ENCODE results near the gene NPHP4.

The NPHP4 gene

GRCh38 chr1:5815211-5815610 lies 177.0 kb downstream of the NPHP4 start:
- no peak for DNase-seq (ENCODE audit: low read depth)
- no peak for TF ChIP-seq CTCF (IDR thresholded peaks at IDR 0.05; ENCODE audit: insufficient read depth, low read depth, low read length, missing control alignments)
- no peak overlapping the region for H3K4me3 ChIP-seq (ENCODE audit: low read length)

- H3K4me3 ChIP-seq (ENCODE audit: low read length): no peak overlapping the region
- DNase-seq (ENCODE audit: low read depth): no peak
- TF ChIP-seq CTCF (IDR thresholded peaks at IDR 0.05; ENCODE audit: insufficient read depth, low read depth, low read length, missing control alignments): no peak
These were observed 178.1 kb downstream of the NPHP4 start for GRCh38 chr1:5814046-5814619.

GRCh38 chr1:5813480-5813879 lies 178.7 kb downstream of the NPHP4 start:
- TF ChIP-seq CTCF (IDR thresholded peaks at IDR 0.05; ENCODE audit: insufficient read depth, low read depth, low read length, missing control alignments): no peak
- no peak for DNase-seq (ENCODE audit: low read depth)
- no peak overlapping the region for H3K4me3 ChIP-seq (ENCODE audit: low read length)
